Liver (tissue), 3 donors: ENCODE measurements around the gene SNRPA.

Experiments
- EGR1 ChIP-seq, 2 donors: IDR thresholded peaks; 2 replicates each; pipeline ENCODE4 v1.6.1; 2016 to 2018; ENCODE audit warnings: antibody characterized with exemption in 2 of 2, low read depth in 2 of 2
- GABPA ChIP-seq, 2 donors: IDR thresholded peaks in 1 of 2; conservative IDR thresholded peaks in 1 of 2; 2 replicates each; pipeline ENCODE4 v1.6.1; 2016; ENCODE audit warnings: antibody characterized with exemption in 2 of 2, mild to moderate bottlenecking in 1 of 2, moderate library complexity in 1 of 2
- HNF4G ChIP-seq: IDR thresholded peaks from 2 replicates; pipeline ENCODE4 v1.6.1; 2016; ENCODE audit warnings: antibody characterized with exemption
- JUND ChIP-seq, 2 donors: IDR thresholded peaks; 2 replicates each; pipeline ENCODE4 v1.6.1; 2016; ENCODE audit warnings: antibody characterized with exemption in 2 of 2
- RAD21 ChIP-seq, 2 donors: IDR thresholded peaks; 2 replicates each; pipeline ENCODE4 v1.6.1; 2016; ENCODE audit warnings: antibody characterized with exemption in 2 of 2, mild to moderate bottlenecking in 2 of 2
- RXRA ChIP-seq, 2 donors: IDR thresholded peaks; 2 replicates each; pipeline ENCODE4 v1.6.1; 2017 to 2018; ENCODE audit warnings: antibody characterized with exemption in 2 of 2, mild to moderate bottlenecking in 1 of 2
- SP1 ChIP-seq: IDR thresholded peaks from 2 replicates; pipeline ENCODE4 v1.6.1; 2018; ENCODE audit warnings: antibody characterized with exemption, mild to moderate bottlenecking
- TAF1 ChIP-seq: conservative IDR thresholded peaks from 2 replicates; pipeline ENCODE4 v1.6.1; 2016; ENCODE audit warnings: antibody characterized with exemption, mild to moderate bottlenecking
- YY1 ChIP-seq: IDR thresholded peaks from 2 replicates; pipeline ENCODE4 v1.6.1; 2016; ENCODE audit warnings: antibody characterized with exemption, mild to moderate bottlenecking
- TF ChIP-seq, protein P1 (sequence below): IDR thresholded peaks from 2 replicates; pipeline ENCODE4 v1.6.1; 2016; ENCODE audit warnings: antibody characterized with exemption
- TF ChIP-seq, protein P2 (sequence below): fragments of 150-350 bp; IDR thresholded peaks from 2 replicates; pipeline ENCODE4 v1.5.1; 2017; ENCODE audit warnings: improper control_type of control experiment, low read depth, low read length; ENCODE audit not compliant: missing input control
- TF ChIP-seq, protein P3 (sequence below): IDR thresholded peaks from 2 replicates; pipeline ENCODE4 v1.6.1; 2016; ENCODE audit warnings: antibody characterized with exemption
- TF ChIP-seq, protein P4 (sequence below): IDR thresholded peaks from 2 replicates; pipeline ENCODE4 v1.6.1; 2016; ENCODE audit warnings: antibody characterized with exemption, mild to moderate bottlenecking
- TF ChIP-seq, protein P5 (sequence below): IDR thresholded peaks from 2 replicates; pipeline ENCODE4 v1.6.1; 2016; ENCODE audit warnings: antibody characterized with exemption
- donor health status: healthy.
- donor health status: healthy.

DNA sequence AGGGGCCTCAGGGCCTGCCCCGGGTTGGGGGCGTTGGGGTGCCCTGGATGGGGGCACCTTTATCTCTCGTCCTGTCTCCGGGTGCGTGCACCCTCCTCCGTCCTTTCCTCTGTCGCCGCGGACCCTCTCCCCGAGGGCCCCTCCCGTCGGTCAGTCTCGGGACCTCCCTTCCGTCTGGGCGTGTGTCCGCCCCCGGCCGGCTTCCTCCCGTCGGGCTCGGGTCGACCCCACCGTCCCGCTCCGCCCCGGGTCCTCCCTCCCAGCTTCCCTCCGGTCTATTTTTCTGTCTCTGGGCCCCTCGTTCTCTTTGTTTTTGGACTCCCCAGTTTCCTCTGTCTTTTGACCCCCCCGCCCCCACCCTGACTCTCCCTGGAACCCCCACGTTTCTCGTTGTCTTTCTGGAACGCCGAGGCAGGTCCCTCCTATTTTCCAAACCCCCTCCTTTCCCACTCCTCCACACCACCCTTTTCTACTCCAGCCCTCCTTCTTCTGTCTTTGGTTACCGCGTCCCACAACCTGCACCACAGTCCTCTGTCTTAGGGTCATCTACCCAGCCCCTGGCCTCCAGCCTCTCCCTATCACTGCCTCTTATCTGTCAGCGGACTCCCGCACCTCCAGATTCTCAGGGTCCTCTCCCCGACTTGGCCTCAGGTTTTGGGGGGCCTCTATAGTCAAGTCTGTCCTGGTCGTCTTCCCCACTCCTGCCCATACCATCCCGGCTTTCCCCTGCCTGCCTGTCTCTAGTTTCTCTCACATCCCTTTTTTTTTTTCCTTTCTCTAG is 48.7 kb downstream of the SNRPA start:
- TF ChIP-seq YY1, result no peak
- TF ChIP-seq, protein P1, sequence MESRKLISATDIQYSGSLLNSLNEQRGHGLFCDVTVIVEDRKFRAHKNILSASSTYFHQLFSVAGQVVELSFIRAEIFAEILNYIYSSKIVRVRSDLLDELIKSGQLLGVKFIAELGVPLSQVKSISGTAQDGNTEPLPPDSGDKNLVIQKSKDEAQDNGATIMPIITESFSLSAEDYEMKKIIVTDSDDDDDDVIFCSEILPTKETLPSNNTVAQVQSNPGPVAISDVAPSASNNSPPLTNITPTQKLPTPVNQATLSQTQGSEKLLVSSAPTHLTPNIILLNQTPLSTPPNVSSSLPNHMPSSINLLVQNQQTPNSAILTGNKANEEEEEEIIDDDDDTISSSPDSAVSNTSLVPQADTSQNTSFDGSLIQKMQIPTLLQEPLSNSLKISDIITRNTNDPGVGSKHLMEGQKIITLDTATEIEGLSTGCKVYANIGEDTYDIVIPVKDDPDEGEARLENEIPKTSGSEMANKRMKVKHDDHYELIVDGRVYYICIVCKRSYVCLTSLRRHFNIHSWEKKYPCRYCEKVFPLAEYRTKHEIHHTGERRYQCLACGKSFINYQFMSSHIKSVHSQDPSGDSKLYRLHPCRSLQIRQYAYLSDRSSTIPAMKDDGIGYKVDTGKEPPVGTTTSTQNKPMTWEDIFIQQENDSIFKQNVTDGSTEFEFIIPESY, result no peak
- TF ChIP-seq, protein P2, sequence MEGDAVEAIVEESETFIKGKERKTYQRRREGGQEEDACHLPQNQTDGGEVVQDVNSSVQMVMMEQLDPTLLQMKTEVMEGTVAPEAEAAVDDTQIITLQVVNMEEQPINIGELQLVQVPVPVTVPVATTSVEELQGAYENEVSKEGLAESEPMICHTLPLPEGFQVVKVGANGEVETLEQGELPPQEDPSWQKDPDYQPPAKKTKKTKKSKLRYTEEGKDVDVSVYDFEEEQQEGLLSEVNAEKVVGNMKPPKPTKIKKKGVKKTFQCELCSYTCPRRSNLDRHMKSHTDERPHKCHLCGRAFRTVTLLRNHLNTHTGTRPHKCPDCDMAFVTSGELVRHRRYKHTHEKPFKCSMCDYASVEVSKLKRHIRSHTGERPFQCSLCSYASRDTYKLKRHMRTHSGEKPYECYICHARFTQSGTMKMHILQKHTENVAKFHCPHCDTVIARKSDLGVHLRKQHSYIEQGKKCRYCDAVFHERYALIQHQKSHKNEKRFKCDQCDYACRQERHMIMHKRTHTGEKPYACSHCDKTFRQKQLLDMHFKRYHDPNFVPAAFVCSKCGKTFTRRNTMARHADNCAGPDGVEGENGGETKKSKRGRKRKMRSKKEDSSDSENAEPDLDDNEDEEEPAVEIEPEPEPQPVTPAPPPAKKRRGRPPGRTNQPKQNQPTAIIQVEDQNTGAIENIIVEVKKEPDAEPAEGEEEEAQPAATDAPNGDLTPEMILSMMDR, result no peak
- no peak for TF ChIP-seq TAF1
- TF ChIP-seq, protein P3, sequence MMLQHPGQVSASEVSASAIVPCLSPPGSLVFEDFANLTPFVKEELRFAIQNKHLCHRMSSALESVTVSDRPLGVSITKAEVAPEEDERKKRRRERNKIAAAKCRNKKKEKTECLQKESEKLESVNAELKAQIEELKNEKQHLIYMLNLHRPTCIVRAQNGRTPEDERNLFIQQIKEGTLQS, result no peak
- no peak for TF ChIP-seq RAD21 (IDR thresholded peaks at IDR 0.05)
- TF ChIP-seq, protein P4, sequence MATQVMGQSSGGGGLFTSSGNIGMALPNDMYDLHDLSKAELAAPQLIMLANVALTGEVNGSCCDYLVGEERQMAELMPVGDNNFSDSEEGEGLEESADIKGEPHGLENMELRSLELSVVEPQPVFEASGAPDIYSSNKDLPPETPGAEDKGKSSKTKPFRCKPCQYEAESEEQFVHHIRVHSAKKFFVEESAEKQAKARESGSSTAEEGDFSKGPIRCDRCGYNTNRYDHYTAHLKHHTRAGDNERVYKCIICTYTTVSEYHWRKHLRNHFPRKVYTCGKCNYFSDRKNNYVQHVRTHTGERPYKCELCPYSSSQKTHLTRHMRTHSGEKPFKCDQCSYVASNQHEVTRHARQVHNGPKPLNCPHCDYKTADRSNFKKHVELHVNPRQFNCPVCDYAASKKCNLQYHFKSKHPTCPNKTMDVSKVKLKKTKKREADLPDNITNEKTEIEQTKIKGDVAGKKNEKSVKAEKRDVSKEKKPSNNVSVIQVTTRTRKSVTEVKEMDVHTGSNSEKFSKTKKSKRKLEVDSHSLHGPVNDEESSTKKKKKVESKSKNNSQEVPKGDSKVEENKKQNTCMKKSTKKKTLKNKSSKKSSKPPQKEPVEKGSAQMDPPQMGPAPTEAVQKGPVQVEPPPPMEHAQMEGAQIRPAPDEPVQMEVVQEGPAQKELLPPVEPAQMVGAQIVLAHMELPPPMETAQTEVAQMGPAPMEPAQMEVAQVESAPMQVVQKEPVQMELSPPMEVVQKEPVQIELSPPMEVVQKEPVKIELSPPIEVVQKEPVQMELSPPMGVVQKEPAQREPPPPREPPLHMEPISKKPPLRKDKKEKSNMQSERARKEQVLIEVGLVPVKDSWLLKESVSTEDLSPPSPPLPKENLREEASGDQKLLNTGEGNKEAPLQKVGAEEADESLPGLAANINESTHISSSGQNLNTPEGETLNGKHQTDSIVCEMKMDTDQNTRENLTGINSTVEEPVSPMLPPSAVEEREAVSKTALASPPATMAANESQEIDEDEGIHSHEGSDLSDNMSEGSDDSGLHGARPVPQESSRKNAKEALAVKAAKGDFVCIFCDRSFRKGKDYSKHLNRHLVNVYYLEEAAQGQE, result no peak
- TF ChIP-seq SP1, result no peak
- no peak for TF ChIP-seq GABPA (IDR thresholded peaks at IDR 0.05 in 1 of 2, conservative IDR thresholded peaks at IDR 0.05 in 1 of 2)
- TF ChIP-seq, protein P5, sequence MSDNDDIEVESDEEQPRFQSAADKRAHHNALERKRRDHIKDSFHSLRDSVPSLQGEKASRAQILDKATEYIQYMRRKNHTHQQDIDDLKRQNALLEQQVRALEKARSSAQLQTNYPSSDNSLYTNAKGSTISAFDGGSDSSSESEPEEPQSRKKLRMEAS, result no peak
- TF ChIP-seq JUND (IDR thresholded peaks at IDR 0.05), result no peak
- no peak for TF ChIP-seq RXRA (IDR thresholded peaks at IDR 0.05)
- no peak for TF ChIP-seq EGR1 (IDR thresholded peaks at IDR 0.05; ENCODE audit: low read depth in 2 of 2)
- TF ChIP-seq HNF4G, result no peak
